HG03103 (cell line): ENCODE results near the gene DLL1.
"Not testable (repeated sequence)": the region's sequence is repeated elsewhere in the genome, so short reads cannot be mapped to it uniquely, and the experiment has no call there.

Experiments used
- ATAC-seq: cut with Tn5 transposase; IDR thresholded peaks from one replicate; pipeline ENCODE4 v1.9.1; 2021; ENCODE audit warnings: low read depth; ENCODE audit not compliant: unreplicated experiment

DLL1 gene

GRCh38 chr6:170290296-170291128, at the start of gene DLL1:
DLL1 (minus strand) TSS chr6:170291078; CDS start chr6:170290139, 939 bp downstream.
- ATAC-seq = no peak

GRCh38 chr6:170335199-170335598, 44.3 kb upstream of the DLL1 start:
- not testable (repeated sequence) for ATAC-seq

DNA sequence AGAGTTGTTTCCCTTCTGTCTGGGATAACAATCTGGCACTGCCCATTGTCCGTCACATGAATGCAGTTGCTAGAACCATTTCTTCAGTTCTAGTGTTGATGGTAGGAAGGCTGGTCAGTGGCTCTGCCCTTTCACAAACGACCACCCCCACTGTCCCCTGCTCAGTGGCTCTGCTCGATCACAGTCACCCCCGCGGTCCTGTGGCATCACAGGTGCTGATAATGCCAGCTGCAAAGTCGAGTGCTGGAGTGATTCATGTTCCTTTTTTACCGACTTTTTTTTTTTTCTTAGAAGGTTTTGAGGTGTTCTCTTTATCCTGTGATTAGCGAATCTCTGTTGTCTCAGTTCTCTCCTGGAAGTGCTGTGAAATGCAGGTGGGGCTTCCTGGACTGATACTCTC, 38.4 kb upstream of the DLL1 start:
- no peak for ATAC-seq

GRCh38 chr6:170317718-170318117, 26.8 kb upstream of the DLL1 start:
- ATAC-seq = no peak

DNA sequence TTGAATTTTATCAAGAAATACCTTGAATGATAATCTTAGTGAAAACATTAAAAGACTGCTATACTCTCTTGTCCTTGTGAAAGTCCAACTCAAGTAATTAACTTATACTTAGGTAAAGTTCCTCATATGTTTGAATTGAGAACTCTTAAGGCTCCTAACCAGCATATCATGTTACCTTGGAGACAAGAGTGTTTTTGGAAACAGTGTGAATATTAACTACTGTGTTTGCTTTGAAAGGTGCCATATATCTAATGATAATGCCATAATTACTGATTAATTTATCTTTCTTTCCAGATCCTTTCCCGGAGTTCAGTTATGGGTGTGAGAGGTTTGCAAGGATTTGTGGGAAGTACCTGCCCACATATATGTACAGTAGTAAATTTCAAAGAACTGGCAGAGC, 26.2 kb upstream of the DLL1 start:
- ATAC-seq = no peak

DNA sequence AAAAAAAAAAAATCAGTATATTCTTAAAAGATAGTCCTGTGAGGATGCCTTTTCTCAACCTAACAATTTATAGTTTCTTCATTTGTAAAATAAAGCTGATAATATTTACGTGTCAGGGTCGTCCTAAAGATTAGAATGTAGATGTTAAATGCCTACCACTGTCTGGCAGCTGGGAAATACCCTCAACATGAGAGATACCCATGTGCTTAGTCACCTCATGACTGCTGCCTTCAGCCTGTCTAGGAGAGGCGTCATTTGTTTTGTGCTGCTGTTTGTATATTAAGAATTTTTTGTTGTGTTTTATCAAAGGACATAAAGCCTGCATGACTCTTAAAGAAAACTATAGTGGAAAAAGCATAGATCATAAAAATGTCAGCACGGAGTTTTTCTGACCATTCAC, 25.2 kb upstream of the DLL1 start:
- no peak for ATAC-seq

DNA sequence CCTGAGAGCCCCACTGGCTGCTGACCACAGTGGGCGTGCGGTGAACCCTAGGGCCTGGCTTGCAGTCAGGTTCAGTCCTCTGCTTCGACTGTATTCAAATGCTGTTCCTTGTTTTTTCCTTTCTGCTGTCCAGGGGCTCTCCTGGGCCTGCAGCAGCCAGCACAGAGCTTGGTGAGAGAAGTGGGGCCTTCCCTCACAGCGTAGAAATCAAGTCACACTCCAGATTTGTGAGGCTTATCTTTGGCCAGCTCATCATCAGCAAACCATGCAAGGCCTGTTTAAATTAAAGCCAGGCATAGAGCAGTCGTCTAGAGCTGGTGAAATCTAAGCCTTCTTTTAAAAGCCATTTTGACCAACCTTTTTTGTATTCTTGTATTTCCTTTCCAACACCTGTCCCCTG, 24.1 kb upstream of the DLL1 start:
- ATAC-seq = no peak

- ATAC-seq = no peak
Measured at GRCh38 chr6:170313716-170314295, 22.9 kb upstream of the DLL1 start.

GRCh38 chr6:170312876-170313275, 22.0 kb upstream of the DLL1 start:
- ATAC-seq = no peak

DNA sequence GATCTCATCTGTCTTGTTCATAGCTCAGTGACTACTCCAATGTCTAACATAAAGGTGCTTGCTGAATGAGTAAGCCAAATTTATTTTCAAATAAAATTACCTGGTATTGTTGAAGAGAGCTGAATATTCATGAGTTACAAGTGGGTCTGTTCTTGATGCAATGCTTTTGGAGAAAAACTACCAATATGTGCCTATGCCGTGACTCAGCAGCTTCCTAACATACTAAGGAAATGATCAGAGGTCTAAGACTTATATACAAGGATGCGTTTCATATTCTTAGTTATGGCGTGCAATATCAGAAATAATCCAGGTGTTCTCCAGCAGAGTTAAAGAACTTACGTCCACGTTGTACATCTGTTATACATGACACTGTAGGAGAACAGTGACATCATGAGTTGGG, 20.8 kb upstream of the DLL1 start:
- ATAC-seq = no peak

DNA sequence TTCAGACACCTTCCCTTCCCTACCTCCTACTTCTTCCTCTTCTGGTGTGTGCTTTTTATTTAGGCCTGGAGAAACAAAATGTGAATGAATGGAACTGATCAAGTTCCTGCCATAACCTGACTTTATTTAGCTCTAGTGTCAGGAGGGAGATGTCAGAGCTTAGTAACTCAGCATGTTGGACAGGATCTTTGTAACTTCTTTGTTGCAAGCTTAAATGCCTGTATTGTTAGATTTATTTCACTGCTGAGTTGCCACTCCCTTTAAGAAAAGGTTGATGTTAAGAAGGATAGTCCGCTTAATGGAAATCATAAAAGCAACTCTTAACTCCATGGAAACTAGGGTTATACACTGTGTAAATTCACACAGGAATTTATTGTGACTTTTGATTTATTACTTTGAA, 17.9 kb upstream of the DLL1 start:
- ATAC-seq = no peak

DNA sequence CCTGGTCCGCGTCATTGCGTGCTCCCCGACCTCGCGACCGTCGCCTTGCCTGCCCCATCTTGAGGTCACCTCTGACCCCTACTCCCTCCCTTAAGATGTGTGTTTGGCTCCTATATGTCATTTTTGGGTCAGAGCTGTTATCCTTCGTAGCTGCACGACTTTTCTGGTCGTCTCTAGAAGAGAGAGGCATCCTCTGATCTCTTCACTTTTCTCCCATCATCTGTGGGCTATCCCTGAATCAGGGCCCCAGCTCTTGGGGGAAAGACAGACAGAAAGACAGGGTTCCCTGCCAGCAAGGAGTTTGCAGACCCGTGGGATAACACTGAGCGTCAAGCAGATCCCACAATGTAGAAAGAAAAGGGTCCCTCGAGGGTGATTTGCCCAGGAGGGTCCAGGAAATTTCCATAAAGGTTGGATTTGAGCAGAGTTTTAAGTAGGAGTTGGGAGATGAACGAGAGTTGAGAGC, 16.2 kb upstream of the DLL1 start:
- ATAC-seq = no peak

GRCh38 chr6:170306324-170307079, 15.6 kb upstream of the DLL1 start, which contains the start of gene FAM120B:
FAM120B (plus strand) TSS chr6:170306758; CDS start chr6:170317391, 10,633 bp downstream.
- ATAC-seq = peak; percentile 93

- ATAC-seq = no peak
Measured at GRCh38 chr6:170305805-170306323, 15.0 kb upstream of the DLL1 start.

GRCh38 chr6:170301184-170301583, 10.3 kb upstream of the DLL1 start:
- ATAC-seq = no peak

DNA sequence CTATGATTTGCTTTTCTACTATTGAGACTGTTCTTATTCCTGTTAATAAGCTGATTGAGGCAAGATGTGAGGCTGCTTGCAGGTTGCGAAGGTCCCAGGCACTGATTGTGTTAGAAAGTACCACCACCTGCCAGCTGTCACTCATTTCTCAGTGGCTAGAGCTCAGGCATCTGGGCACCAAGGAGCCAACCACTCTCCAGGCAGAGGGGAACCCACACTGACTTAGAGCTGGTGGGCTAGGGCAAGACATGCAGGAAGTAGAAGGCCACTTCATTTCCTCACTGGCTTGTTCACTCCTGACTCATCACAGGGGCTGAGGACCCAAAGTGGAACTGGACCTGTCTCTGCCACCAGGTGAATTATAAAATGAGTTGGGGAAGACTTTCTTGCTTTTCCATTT, 7.8 kb upstream of the DLL1 start:
- no peak for ATAC-seq

DNA sequence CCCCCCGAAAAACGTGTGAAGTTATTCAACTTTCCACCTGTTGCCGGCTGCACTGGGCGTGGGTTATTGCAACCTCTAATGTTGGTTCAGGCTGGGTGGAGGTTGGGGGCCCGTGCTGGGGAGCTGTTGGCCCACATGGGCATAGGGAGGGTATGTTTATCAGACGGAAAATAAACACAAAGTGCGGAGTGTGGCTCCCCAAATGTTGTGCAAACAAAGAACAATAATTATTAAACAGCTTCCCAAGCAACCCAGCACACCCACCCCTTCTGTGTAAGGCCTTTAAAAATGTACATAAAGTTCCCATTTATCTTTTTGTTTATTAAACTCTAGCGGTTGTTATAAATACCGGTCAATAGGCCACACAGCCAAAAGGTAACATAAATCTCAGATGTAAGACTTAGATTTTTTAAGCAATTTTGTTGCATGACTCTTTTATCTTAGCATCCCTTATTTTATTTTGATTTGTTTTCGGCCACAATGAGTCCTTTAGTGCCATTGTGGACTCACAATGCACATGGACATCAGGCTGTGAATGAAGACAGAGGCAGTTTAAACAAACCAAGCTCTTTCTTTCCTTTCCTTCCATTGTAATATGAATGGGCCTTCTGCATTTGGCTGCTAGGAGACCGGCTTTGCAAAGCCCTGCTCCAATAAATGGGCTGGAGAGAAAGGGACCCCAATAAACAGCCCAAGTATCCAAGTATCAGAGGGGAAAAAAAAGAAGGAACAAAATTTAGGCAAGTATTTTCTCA, 6.9 kb upstream of the DLL1 start:
- ATAC-seq = no peak

DNA sequence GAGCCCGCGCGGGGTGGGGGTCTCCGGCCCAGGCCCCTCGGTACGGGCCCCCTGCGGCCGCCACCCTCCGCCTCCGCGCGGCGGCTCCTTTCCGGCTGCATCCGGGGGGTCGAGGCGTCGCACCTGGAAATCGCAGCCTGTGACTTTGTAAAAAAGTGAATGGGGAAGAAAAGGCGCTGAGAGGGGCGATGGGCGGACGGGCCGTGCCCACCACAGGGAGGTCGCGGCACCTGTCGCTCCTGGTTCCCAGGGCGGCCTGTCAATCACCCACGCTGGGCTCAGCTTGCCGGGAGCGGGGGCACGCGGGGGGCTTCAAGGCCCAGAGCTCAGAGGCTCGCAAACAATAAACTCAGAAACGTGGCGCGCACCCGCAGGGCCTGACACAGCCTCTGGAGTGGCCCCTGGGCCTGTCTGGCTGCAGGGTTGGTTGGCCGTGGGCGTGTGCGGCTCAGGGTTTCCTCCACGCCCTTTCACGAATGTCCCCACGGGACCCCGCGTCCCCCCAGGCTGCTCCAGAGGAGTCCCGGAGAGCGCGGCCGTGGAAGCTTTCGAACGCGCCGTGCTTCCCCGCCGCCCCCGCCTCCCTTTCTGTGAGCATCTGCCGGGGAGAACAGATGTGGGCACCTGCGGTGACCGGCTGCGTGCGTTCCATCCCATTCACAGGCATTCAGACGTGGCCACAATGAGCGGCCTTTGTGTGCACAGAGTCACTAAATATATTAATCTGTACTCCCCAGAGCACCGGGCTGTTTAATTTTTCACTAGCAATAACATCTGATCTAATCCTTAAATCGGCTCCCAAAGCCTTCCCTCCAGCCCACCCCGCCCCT, 6.1 kb upstream of the DLL1 start:
- ATAC-seq = no peak

- ATAC-seq = no peak
Measured at GRCh38 chr6:170296423-170296745, 5.5 kb upstream of the DLL1 start.
